GM12864 (cell line): ENCODE results near the gene OR6B1.

Experiments
- DNase-seq: peaks from one replicate; pipeline ENCODE4 v3.0.0-alpha.2; 2011; ENCODE audit warnings: low read depth
- H3K4me3 ChIP-seq: 2 replicates; pipeline ENCODE4 v1.5.1; 2011; ENCODE audit warnings: mild to moderate bottlenecking, low read depth, low read length, control low read depth
- TF ChIP-seq, protein P1 (sequence below): IDR thresholded peaks from 2 replicates; pipeline ENCODE4 v1.5.1; 2011; ENCODE audit warnings: low read depth, mild to moderate bottlenecking, moderate library complexity, low read length, control low read depth, inconsistent platforms; ENCODE audit errors: missing control alignments

The OR6B1 gene

DNA sequence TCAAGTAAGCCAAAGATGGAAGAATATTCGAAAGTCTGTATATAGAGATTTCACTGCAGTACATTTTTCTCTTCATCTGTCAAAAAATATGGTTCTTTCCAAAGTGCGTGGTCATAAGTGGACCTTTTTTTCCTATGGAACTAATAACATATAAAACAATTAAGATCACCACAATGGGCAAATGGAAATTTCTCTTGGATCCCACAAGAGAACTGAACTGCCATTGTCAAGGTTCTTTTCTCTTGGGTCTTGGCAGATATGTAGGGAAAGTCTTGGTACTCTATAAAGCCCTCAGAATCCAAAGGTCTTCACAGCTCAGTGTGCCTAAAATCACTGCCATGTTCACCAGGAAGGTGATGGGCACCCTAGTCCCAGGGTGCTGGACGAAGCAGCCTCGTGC lies at the start of gene OR6B1:
OR6B1 (plus strand) TSS at position 301 of the 400 bp plus-strand sequence. CDS start 3,677 bp downstream, outside the sequence.
- no peak within 1 kb of the TSS for H3K4me3 ChIP-seq
- DNase-seq = no peak
- TF ChIP-seq, protein P1, sequence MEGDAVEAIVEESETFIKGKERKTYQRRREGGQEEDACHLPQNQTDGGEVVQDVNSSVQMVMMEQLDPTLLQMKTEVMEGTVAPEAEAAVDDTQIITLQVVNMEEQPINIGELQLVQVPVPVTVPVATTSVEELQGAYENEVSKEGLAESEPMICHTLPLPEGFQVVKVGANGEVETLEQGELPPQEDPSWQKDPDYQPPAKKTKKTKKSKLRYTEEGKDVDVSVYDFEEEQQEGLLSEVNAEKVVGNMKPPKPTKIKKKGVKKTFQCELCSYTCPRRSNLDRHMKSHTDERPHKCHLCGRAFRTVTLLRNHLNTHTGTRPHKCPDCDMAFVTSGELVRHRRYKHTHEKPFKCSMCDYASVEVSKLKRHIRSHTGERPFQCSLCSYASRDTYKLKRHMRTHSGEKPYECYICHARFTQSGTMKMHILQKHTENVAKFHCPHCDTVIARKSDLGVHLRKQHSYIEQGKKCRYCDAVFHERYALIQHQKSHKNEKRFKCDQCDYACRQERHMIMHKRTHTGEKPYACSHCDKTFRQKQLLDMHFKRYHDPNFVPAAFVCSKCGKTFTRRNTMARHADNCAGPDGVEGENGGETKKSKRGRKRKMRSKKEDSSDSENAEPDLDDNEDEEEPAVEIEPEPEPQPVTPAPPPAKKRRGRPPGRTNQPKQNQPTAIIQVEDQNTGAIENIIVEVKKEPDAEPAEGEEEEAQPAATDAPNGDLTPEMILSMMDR = no peak

GRCh38 chr7:143953421-143953820 lies 46.7 kb upstream of the OR6B1 start:
- TF ChIP-seq, protein P1 = no peak
- DNase-seq = no peak
- no peak overlapping the region for H3K4me3 ChIP-seq

DNA sequence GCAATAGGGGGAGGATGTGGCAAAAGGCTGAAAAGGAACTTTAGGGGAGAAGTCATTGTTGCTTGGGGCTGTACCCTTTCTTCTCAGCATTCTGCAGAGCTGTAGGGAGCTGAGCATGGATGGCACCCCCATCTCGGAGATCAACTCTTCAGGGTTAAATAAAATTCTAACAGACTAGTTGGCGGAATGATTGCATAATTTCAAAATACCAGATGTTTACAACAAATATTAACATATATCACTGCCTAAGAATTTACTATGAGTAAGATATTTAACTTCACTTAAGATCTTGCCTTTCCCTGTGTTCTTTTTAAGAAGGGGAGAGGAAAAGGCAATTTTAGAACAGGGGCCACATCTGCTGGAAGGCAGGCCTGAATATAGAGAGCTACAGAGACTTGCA lies 46.0 kb upstream of the OR6B1 start:
- no peak overlapping the region for H3K4me3 ChIP-seq
- no peak for DNase-seq
- TF ChIP-seq, protein P1 = no peak

DNA sequence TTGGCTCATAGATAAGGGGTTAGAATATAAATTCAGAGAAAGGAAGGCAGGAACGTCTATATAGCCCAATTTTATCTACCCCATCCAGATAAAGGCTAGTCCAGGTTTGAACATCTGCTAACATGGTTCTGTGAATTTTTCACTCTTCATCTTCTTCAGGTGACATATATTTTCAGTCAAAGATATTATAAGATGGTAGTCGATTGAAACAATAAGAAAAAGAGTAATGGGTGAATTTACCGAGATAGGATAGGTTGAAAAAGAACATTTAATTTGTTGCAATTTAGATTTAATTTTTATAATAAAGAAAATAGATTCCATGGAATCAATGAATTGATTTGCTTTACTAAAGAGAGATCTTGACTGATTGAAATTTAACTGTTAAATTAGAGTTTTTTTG lies 45.6 kb upstream of the OR6B1 start, which contains the start of gene OR2F1:
OR2F1 (plus strand) TSS at position 301 of the 400 bp plus-strand sequence. CDS start 5,127 bp downstream, outside the sequence.
- H3K4me3 ChIP-seq = no peak within 1 kb of the TSS
- no peak for DNase-seq
- TF ChIP-seq, protein P1 = no peak

- DNase-seq = no peak
- TF ChIP-seq, protein P1 = no peak
- H3K4me3 ChIP-seq = no peak overlapping the region
These were observed 41.3 kb upstream of the OR6B1 start for GRCh38 chr7:143958781-143959180.

- TF ChIP-seq, protein P1 = no peak
- no peak overlapping the region for H3K4me3 ChIP-seq
- no peak for DNase-seq
These were observed 39.1 kb upstream of the OR6B1 start for GRCh38 chr7:143960813-143961610.

DNA sequence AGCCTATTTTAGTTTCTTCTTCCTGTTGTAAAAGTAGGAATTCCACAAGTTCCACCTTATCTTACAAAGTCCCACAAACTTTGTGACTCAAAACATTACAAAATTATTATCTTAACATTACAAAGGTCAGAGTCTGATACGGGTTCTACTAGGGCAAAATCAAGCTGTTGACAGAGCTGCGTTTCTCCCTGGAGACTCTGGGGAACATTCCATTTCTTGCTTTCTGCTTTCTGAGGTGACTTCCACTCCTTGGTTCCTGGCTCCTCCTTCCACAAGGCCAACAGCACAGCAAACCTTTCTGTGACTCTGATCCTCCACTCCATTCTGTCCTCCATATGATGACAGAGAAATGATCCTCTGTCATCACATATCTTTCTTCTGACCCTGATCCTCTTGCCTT lies 34.8 kb upstream of the OR6B1 start:
- H3K4me3 ChIP-seq = no peak overlapping the region
- TF ChIP-seq, protein P1 = no peak
- no peak for DNase-seq
